C4-2B (cell line): ENCODE data around the gene PCDHGC5.

ENCODE experiments used
- H3K27ac ChIP-seq: fragments of 450-650 bp; 2 replicates; pipeline ENCODE4 v1.5.1; 2017
- ZFX ChIP-seq: fragments of 450-650 bp; IDR thresholded peaks from 2 replicates; pipeline ENCODE4 v1.6.1; 2017
- TF ChIP-seq, protein P1 (sequence below): fragments of 450-650 bp; conservative IDR thresholded peaks from 2 replicates; pipeline ENCODE4 v1.5.1; 2017; ENCODE audit warnings: mild to moderate bottlenecking

PCDHGC5 gene

DNA sequence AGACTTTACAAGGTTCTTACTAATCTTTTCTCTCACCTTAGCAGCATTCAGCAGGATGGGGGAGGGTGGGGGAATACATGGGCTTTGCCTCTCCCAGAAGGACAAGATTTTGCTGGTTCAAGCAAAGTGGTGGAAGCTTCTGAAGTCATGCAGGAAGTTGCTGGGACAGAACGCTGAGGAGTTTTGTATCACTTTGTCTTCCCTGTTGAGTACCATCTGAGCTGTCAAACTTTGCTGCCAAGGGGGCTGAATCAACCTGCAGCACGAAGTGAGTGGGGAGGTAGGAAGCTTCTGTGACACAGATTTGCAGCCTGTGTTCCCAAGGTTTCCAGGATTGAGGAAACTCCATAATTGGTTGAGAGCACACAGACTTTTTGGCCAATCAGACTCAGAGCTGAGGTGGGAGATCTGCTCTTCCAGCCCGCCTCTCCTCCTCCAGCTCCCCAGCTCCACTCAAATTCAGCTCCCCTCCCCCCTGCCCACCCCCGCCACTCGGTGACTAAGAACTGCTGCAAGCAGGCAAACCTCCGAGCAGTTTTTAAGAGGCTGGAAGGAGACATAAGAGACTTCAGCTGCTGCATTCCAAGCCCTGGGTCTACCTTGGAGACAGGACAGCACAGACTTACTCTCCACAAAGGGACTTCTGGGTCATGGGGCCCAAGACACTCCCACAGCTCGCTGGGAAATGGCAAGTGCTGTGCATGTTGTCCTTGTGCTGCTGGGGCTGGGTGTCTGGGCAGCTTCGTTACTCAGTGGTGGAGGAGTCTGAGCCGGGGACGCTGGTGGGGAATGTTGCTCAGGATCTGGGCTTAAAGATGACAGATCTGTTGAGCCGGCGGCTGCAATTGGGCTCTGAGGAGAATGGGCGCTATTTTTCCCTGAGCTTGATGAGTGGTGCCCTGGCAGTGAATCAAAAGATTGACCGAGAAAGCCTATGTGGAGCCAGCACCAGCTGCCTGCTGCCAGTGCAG is at the start of gene PCDHGC5:
Gene PCDHGC5 (plus strand): TSS at position 491 of the 971 bp plus-strand sequence. CDS start 160 bp downstream, at position 651.
- TF ChIP-seq, protein P1, sequence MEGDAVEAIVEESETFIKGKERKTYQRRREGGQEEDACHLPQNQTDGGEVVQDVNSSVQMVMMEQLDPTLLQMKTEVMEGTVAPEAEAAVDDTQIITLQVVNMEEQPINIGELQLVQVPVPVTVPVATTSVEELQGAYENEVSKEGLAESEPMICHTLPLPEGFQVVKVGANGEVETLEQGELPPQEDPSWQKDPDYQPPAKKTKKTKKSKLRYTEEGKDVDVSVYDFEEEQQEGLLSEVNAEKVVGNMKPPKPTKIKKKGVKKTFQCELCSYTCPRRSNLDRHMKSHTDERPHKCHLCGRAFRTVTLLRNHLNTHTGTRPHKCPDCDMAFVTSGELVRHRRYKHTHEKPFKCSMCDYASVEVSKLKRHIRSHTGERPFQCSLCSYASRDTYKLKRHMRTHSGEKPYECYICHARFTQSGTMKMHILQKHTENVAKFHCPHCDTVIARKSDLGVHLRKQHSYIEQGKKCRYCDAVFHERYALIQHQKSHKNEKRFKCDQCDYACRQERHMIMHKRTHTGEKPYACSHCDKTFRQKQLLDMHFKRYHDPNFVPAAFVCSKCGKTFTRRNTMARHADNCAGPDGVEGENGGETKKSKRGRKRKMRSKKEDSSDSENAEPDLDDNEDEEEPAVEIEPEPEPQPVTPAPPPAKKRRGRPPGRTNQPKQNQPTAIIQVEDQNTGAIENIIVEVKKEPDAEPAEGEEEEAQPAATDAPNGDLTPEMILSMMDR, result no peak
- no peak for TF ChIP-seq ZFX
- H3K27ac ChIP-seq, result no peak within 1 kb of the TSS

DNA sequence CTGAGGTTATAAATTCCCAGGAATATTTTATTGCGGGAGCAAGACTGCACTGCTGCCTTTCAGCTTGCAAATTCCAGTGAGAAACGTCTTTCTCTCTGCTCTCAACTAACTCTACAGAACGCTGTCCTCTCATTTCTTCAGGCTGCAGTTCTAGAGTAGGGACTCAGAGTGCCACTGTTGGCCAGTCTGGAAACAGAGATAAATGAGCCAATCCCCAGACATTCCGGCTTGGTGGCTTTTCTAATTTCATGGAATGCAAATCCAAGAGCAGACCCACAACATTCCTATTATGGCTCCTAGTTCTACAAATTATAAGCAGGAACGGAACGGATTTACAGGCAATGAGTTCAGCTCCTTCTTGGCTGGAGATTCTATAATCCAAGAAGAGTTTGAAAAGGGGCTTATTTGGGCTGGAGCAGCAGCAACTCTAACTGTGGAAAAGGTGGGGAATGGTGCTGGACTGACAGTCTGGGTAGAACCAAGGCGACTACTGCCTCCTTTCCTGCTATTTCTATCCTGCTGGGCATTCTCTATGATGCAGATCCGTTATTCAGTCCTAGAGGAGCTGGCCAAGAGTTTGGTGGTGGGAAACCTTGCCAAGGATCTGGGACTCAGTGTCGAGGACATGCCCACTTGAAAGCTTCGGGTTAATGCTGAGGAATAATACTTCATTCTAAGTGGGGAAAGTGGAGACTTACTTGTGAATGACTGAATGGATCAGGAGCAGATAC is 49.3 kb upstream of the PCDHGC5 start:
- TF ChIP-seq, protein P1, result no peak
- TF ChIP-seq ZFX, result no peak

DNA sequence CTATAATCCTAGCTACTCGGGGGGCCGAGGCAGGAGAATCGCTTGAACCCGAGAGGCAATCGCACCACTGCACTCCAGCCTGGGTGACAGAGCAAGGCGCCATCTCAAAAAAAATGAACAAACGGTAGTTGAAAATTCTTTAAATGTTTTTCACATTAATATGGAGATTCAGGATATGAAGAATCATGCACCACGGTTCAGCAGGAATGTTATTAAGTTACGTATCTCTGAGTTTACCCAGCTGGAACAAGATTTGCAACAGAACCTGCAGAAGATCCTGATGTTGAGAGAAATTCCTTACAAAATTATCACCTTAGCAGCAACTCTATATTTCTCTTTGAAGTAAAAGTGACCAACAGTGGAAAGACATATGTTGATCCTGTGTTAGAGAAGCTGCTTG is 48.5 kb upstream of the PCDHGC5 start:
- no peak overlapping the region for H3K27ac ChIP-seq
- TF ChIP-seq, protein P1, result no peak
- TF ChIP-seq ZFX, result no peak

More for the DNA sequence above, 49.3 kb upstream of the PCDHGC5 start:
- H3K27ac ChIP-seq, result no peak overlapping the region

DNA sequence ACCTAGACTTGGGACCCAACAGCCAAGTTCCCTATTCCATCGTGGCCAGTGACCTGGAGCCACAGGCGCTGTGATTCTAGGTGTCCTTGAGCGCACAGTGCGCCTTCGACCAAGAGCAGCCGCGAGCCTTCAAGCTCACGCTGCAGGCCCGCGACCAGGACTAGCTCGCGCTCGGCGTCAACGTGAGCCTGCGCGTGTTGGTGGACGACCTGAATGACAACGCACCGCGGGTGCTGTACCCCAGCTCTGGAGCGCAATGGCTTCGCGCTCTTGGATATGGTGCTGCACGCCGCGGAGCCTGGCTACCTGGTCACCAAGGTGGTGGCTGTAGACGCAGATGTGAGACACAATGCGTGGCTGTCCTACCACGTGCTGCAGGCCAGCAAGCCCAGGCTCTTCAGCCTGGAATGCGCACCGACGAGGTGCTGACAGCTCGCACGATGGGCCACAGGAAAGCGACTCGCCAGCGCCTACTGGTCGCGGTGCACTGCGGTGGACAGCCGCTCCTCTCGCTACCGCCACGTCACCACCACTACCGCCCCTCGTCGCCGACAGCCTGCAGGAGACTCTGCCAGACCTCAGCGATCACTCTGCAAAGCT is 47.2 kb upstream of the PCDHGC5 start:
- TF ChIP-seq, protein P1, result no peak
- TF ChIP-seq ZFX, result no peak
- H3K27ac ChIP-seq, result no peak overlapping the region

DNA sequence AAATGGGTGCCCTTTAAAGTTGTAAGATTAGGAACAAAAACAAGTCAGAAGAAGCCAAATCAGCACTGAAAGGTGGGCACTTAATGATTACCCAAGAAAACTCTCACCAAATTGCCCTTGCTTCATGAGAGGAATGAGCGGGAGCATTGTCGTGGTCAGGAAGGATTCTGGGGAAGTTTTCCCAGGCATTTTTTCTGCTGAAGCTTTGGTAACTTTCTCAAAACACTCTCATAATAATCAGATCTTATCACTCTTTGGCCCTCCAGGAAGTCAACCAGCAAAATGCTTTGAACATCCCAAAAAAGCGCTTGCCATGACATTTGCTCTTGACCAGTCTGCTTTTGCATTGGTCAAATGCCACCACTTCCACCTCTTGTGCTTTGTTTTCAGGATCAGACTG is 23.5 kb upstream of the PCDHGC5 start:
- no peak overlapping the region for H3K27ac ChIP-seq

DNA sequence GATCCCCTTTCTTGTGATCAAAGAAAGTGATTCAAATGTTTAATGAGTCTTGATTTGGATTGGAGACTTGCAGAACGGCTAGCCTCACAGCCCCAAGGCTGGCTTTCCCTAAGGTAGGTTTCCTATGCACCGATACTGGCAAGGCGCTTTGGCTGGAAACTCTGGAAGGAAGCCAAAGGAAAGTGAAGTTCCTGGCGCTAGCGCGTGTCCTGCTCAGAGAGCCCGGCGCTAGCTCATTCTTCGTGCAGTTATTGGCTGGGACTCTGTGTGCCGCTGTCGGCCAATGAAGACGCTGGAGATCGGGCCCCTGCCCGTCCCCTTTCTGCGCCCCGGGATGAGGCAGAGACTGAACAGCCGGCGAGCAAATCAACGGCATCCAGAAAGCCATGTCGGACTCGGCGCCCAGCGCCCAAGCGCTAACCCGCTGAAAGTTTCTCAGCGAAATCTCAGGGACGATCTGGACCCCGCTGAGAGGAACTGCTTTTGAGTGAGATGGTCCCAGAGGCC is 13.2 kb upstream of the PCDHGC5 start, which contains the start of gene PCDHGC3:
Gene PCDHGC3 (plus strand): TSS at position 342 of the 507 bp plus-strand sequence. CDS start 151 bp downstream, at position 493.
- H3K27ac ChIP-seq, result no peak within 1 kb of the TSS
- no peak for TF ChIP-seq ZFX
- TF ChIP-seq, protein P1, result peak; percentile 28

More for the DNA sequence above, 23.5 kb upstream of the PCDHGC5 start:
- TF ChIP-seq ZFX, result no peak
- TF ChIP-seq, protein P1, result no peak
